ENCODE data around the gene TMEM37. TPM values are rescaled to one million over a fixed set of nuclear protein-coding genes. Genes with fewer than 3 reads are reported as not detected.

The TMEM37 gene
- total RNA-seq, 1 donor from 2014 or later, result not detected

GRCh38 chr2:119466373-119466772 is 34.7 kb downstream of the TMEM37 start:
- Histone ChIP-seq H3K4me3 (ENCODE audit: low read depth, low read length) (no peak overlapping the region), H3K27me3 (ENCODE audit: control insufficient read depth, insufficient read depth, low read length) (no peaks in the 10 kb centered on the region), H3K36me3 (ENCODE audit: control insufficient read depth, insufficient read depth, low read length) (no peaks in the 10 kb centered on the region)
- DNase-seq (ENCODE audit: low read depth) (no peak), FAIRE-seq (no peak)
- no peak for TF ChIP-seq CTCF (IDR thresholded peaks at IDR 0.05; ENCODE audit: insufficient read depth, low read length, severe bottlenecking)

GRCh38 chr2:119468154-119468955 is 36.7 kb downstream of the TMEM37 start:
- no peaks in the 10 kb centered on the region for H3K27me3 ChIP-seq (ENCODE audit: control insufficient read depth, insufficient read depth, low read length)
- DNase-seq (ENCODE audit: low read depth) (peak; percentile 12), FAIRE-seq (no peak)
- no peak for TF ChIP-seq CTCF (IDR thresholded peaks at IDR 0.05; ENCODE audit: insufficient read depth, low read length, severe bottlenecking)
- H3K36me3 ChIP-seq (ENCODE audit: control insufficient read depth, insufficient read depth, low read length), result no peaks in the 10 kb centered on the region
- no peak overlapping the region for H3K4me3 ChIP-seq (ENCODE audit: low read depth, low read length)

DNA sequence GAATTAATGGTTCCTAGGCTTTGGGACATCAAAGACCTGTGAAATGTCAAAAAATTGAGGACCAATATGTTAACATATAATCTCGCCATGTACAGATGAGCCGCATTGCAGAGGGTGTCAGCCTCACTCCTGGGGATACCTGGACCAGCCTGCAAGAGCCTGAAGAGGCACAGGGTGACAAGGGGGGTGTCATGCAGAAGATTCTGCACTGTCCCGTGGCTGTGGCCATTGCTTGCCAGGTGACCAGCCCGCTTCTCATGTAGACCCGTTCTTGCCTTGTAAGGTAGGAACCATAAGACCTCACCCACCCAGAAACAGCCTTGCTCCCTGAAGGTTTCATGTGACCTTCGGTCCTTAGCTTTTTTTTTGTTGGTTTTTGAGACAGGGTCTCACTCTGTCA is 37.5 kb downstream of the TMEM37 start:
- Histone ChIP-seq H3K27me3 (ENCODE audit: control insufficient read depth, insufficient read depth, low read length) (no peaks in the 10 kb centered on the region), H3K36me3 (ENCODE audit: control insufficient read depth, insufficient read depth, low read length) (no peaks in the 10 kb centered on the region), H3K4me3 (ENCODE audit: low read depth, low read length) (no peak overlapping the region)
- TF ChIP-seq CTCF (IDR thresholded peaks at IDR 0.05; ENCODE audit: insufficient read depth, low read length, severe bottlenecking), result no peak
- DNase-seq (ENCODE audit: low read depth), result no peak
- FAIRE-seq, result no peak

DNA sequence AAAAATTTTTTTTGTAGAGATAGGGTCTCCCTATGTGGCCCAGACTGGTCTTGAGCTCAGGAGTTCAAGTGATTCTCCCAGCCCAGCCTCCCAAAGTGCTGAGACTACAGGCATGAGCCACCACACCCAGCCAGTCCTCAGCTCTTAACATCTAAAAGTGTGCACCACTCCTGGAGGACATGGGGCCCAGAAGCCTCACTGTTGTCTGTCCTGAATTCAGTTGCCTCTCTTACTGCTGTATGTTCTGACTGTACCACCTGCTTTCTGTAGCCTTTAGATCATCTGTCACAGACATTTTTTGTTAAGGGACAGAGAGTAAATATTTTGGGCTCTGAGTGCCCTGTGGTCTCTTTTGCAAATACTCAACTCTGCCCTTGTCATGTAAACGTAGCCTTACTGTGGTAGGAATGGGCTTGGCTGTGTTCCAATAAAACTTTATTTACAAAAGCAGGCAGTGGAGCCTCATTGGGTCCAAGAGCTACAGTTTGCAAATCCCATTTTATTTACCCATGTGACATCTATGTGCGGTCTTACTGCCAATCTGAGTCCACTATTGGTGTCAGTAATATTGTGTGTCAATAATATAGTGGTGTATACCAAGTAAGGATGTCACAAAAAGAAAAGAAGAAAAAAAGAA is 38.1 kb downstream of the TMEM37 start:
- Histone ChIP-seq H3K36me3 (ENCODE audit: control insufficient read depth, insufficient read depth, low read length) (no peaks in the 10 kb centered on the region), H3K27me3 (ENCODE audit: control insufficient read depth, insufficient read depth, low read length) (no peaks in the 10 kb centered on the region), H3K4me3 (ENCODE audit: low read depth, low read length) (no peak overlapping the region)
- TF ChIP-seq CTCF (IDR thresholded peaks at IDR 0.05; ENCODE audit: insufficient read depth, low read length, severe bottlenecking), result no peak
- no peak for DNase-seq (ENCODE audit: low read depth)
- no peak for FAIRE-seq

DNA sequence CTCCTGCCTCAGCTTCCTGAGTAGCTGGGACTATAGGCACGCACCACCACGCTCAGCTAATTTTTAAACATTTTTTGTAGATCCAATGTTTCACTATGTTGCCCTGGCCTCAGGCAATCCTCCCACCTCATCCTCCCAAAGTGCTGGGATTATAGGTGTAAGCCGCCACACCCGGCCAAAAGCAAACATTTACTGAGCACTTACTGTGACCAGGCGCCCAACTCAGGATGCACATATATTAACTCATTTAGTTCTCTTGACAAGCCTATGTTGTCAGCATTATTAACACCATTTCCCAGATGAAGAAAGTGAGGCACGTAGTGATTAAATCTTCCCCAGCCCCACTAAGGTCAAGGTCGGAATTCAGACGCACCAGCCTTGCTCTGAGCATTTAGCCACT is 41.1 kb downstream of the TMEM37 start:
- Histone ChIP-seq H3K27me3 (ENCODE audit: control insufficient read depth, insufficient read depth, low read length) (no peaks in the 10 kb centered on the region), H3K36me3 (ENCODE audit: control insufficient read depth, insufficient read depth, low read length) (no peaks in the 10 kb centered on the region), H3K4me3 (ENCODE audit: low read depth, low read length) (no peak overlapping the region)
- no peak for TF ChIP-seq CTCF (IDR thresholded peaks at IDR 0.05; ENCODE audit: insufficient read depth, low read length, severe bottlenecking)
- DNase-seq (ENCODE audit: low read depth), result no peak
- FAIRE-seq, result no peak
